ENCODE data around the gene TRMT5. TPM values are rescaled to one million over a fixed set of nuclear protein-coding genes. Genes with fewer than 3 reads are reported as not detected.

Gene TRMT5
- total and polyA plus RNA-seq, 10 of the 15 experiments (the other 5 are each of a cell fraction or from before 2014, with no cell fraction given) = 6.6 to 13.1 (median 9.4) TPM

GRCh38 chr14:60977847-60978246 lies 3.0 kb downstream of the TRMT5 start:
- BruUV-seq (replicated peaks) = no TSS peak
- RAD21 ChIA-PET (ENCODE audit: unreplicated experiment) = no interaction called here
- no peak overlapping the region for H3K27ac ChIP-seq (ENCODE audit: control insufficient read depth, insufficient read depth)
- FAIRE-seq = no peak
- intact Hi-C loops (cut with micrococcal nuclease; ENCODE audit: unreplicated experiment) = no loop called here
- WGBS (ENCODE audit: insufficient coverage, insufficient replicate concordance, low lambda C conversion rate, missing lambda C conversion rate) = 66% methylated on average over 2 of the region's 2 CpGs
- H4K20me1 ChIP-seq (ENCODE audit: control insufficient read depth, insufficient read depth) = no peaks in the 10 kb centered on the region
- CTCF ChIA-PET = no interaction called here
- no peak for TF ChIP-seq ZNF384 (IDR thresholded peaks at IDR 0.05; ENCODE audit: borderline replicate concordance, low read depth, low read length)
- TF ChIP-seq MTA3 (IDR thresholded peaks at IDR 0.05; ENCODE audit: borderline replicate concordance, low read length) = no peak
- no peak for TF ChIP-seq RAD21 (IDR thresholded peaks at IDR 0.05; ENCODE audit: insufficient read depth, low read depth, low read length)
- TF ChIP-seq FOXM1 (IDR thresholded peaks at IDR 0.05; ENCODE audit: low read depth, low read length) = no peak
- no peak for TF ChIP-seq RUNX3 (IDR thresholded peaks at IDR 0.05; ENCODE audit: low read length)
- TF ChIP-seq BCL11A (IDR thresholded peaks at IDR 0.05; ENCODE audit: low read depth, low read length) = no peak
- no peak for TF ChIP-seq GATAD2B (conservative IDR thresholded peaks at IDR 0.05; ENCODE audit: low read depth)
- ATAC-seq = no peak
- H3K79me2 ChIP-seq (ENCODE audit: control insufficient read depth, insufficient read depth, low read length) = peaks cover 18% of the 10 kb centered on the region
- H3K36me3 ChIP-seq (ENCODE audit: control insufficient read depth in 2 of 2, insufficient read depth in 2 of 2, low read length in 1 of 2) = peaks cover 0 to 2% of the 10 kb centered on the region in 2 experiments; a peak in 1 of 4 replicates
- POLR2A ChIA-PET = no interaction called here
- in situ Hi-C loops (cut with MboI) = no loop called here
- no peak for DNase-seq (ENCODE audit: low read depth, low spot score)
- H3K9ac ChIP-seq (ENCODE audit: control insufficient read depth, insufficient read depth, low read length) = no peak overlapping the region
- no peak overlapping the region; the same call in 1 of the 2 replicates for H3K4me2 ChIP-seq (ENCODE audit: control insufficient read depth, insufficient read depth)
- no peaks in the 10 kb centered on the region for H3K9me3 ChIP-seq (replicated peaks; ENCODE audit: control insufficient read depth, insufficient read depth, low read length)
- SMC1A ChIA-PET (ENCODE audit: uncharacterized antibody, unreplicated experiment) = interaction anchor here (0.6 to 4.0 kb wide), 6 partner anchors 8 to 164 kb away, joined by 3 to 14 read pairs (median 4); no protein-coding TSS in a partner anchor
- no peaks in the 10 kb centered on the region for H3K27me3 ChIP-seq (replicated peaks in 1 of 2; ENCODE audit: control insufficient read depth in 2 of 2, insufficient read depth in 2 of 2, low read length in 1 of 2)
- H3K4me1 ChIP-seq (ENCODE audit: control insufficient read depth, insufficient read depth, low read length) = 0 out of 2 replicates have a peak, but pooled peaks cover 3% of the 10 kb centered on the region
- H2AFZ ChIP-seq (ENCODE audit: control insufficient read depth, low read depth, low read length) = no peak overlapping the region
- H3K4me3 ChIP-seq = no peak overlapping the region

DNA sequence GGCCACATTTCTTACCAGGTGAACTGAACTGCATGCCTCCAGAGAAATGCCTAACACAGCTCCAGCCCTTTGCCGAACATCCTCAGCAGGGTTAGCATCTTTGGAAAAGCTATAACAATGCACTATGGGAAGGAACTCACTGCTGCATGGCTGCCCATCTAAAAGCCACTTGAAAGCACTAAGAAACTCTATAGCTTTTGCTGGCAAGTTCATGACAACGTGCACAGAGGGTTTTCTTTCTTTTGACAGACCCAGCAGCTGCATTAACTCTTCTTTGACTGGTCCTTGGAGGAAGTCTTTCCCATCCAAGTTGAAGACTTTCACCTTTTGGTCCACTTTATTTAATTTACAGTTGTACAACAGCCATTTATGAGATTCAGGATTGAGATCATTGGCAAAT lies 5.3 kb downstream of the TRMT5 start:
- ATAC-seq (no peak; the same call in 2 of the 3 replicates), FAIRE-seq (no peak), DNase-seq (ENCODE audit: low read depth, low spot score) (no peak)
- Histone ChIP-seq H3K9me3 (replicated peaks; ENCODE audit: control insufficient read depth, insufficient read depth, low read length) (no peaks in the 10 kb centered on the region), H3K27me3 (replicated peaks in 1 of 2; ENCODE audit: control insufficient read depth in 2 of 2, insufficient read depth in 2 of 2, low read length in 1 of 2) (no peaks in the 10 kb centered on the region), H3K79me2 (ENCODE audit: control insufficient read depth, insufficient read depth, low read length) (peaks cover 8% of the 10 kb centered on the region), H3K4me1 (ENCODE audit: control insufficient read depth, insufficient read depth, low read length) (no peaks in the 10 kb centered on the region), H3K4me3 (no peak overlapping the region), H2AFZ (ENCODE audit: control insufficient read depth, low read depth, low read length) (no peak overlapping the region), H3K36me3 (ENCODE audit: control insufficient read depth in 2 of 2, insufficient read depth in 2 of 2, low read length in 1 of 2) (peaks cover 0 to 2% of the 10 kb centered on the region in 2 experiments; a peak in 1 of 4 replicates), H3K27ac (ENCODE audit: control insufficient read depth, insufficient read depth) (no peak overlapping the region), H3K9ac (ENCODE audit: control insufficient read depth, insufficient read depth, low read length) (no peak overlapping the region), H3K4me2 (ENCODE audit: control insufficient read depth, insufficient read depth) (no peak overlapping the region), H4K20me1 (ENCODE audit: control insufficient read depth, insufficient read depth) (no peaks in the 10 kb centered on the region)
- 74% methylated on average over 2 of the region's 2 CpGs for WGBS (ENCODE audit: insufficient coverage, insufficient replicate concordance, low lambda C conversion rate, missing lambda C conversion rate)
- CTCF ChIA-PET = interaction anchor here (0.7 kb wide), 1 partner anchor 123 kb away, joined by 3 read pairs; no protein-coding TSS in a partner anchor
- POLR2A ChIA-PET = no interaction called here
- RAD21 ChIA-PET (ENCODE audit: unreplicated experiment) = no interaction called here
- in situ Hi-C loops (cut with MboI) = no loop called here
- no TSS peak for BruUV-seq (replicated peaks)
- intact Hi-C loops (cut with micrococcal nuclease; ENCODE audit: unreplicated experiment) = no loop called here
- SMC1A ChIA-PET (ENCODE audit: uncharacterized antibody, unreplicated experiment) = no interaction called here
- TF ChIP-seq POLR2AphosphoS2 (IDR thresholded peaks at IDR 0.05; ENCODE audit: low read depth, low read length) = no peak
- no peak for TF ChIP-seq EGR1 (IDR thresholded peaks at IDR 0.05; ENCODE audit: borderline replicate concordance in 1 of 2, low read depth in 2 of 2, low read length in 2 of 2)
- TF ChIP-seq KLF5 (IDR thresholded peaks at IDR 0.05; ENCODE audit: partially characterized antibody) = no peak
- TF ChIP-seq ZNF24 (IDR thresholded peaks at IDR 0.05) = no peak
- TF ChIP-seq IKZF1 (conservative IDR thresholded peaks at IDR 0.05) = no peak
- TF ChIP-seq BHLHE40 (IDR thresholded peaks at IDR 0.05; ENCODE audit: borderline replicate concordance in 1 of 2, low read depth in 2 of 2, low read length in 1 of 2) = no peak
- no peak for TF ChIP-seq E4F1 (IDR thresholded peaks at IDR 0.05; ENCODE audit: borderline replicate concordance, partially characterized antibody)
- no peak for TF ChIP-seq SUPT20H (IDR thresholded peaks at IDR 0.05; ENCODE audit: borderline replicate concordance, control insufficient read depth, low read depth, low read length)
- no peak for TF ChIP-seq NBN (IDR thresholded peaks at IDR 0.05)

Measured in GM12878 (cell line).